GM19099 (cell line): ENCODE measurements around the gene MGAT4A.

Source experiments
- POLR2A ChIP-seq: IDR thresholded peaks from 3 replicates; pipeline ENCODE4 v1.6.1; 2011; ENCODE audit warnings: low read depth; ENCODE audit not compliant: insufficient read length; ENCODE audit errors: extremely low read depth

Gene MGAT4A

DNA sequence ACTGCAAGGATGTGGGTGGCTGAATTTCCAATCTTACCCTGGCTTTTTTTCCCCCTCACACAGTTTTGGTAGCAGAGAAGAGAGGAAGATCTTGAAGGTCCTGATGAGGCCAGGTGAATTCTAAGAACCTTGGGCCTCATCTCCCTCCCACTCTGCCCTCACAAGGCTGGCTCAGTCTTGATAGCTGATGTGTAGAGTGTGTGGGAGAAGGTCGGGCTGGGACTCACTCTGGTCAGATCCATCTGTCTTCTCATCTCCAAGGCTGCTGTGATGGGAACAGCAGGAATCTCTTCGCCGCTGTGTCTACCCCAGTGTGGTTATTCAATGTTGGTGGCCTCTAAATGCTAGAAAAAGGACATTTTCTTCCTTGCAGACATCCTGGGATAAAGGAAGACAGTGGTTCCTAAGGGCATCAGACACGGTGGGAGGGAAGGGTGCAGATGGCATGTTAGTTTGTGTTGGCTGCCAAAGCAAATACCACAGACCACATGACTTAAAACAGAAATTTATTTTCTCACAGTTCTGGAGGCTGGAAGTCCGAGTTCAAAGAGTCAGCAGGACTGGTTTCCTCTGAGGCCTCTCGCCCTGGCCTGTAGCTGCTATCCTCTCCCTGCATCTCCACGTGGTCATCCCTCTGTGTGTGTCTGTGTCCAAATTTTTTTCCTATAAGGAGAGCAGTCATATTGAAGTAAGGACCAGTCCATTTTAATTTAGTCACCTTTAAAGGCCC, 37.6 kb upstream of the MGAT4A start:
- TF ChIP-seq POLR2A: no peak

DNA sequence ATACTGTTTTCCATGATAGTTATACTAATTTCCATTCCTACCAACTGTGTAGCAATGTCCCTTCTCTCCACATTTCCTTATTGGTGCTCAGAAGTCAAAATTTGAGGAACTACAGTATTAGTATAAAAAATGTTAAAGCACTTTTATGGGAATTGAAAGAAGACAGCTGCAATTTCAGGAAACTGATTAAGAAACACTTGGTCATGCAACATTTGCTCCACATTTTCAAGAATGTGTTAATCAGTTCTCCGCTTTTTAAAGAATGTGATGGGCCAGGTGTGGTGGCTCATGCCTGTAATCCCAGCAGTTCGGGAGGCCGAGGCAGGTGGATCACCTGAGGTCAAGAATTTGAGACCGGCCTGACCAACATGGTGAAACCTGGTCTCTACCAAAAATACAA, 33.6 kb upstream of the MGAT4A start:
- TF ChIP-seq POLR2A: no peak

DNA sequence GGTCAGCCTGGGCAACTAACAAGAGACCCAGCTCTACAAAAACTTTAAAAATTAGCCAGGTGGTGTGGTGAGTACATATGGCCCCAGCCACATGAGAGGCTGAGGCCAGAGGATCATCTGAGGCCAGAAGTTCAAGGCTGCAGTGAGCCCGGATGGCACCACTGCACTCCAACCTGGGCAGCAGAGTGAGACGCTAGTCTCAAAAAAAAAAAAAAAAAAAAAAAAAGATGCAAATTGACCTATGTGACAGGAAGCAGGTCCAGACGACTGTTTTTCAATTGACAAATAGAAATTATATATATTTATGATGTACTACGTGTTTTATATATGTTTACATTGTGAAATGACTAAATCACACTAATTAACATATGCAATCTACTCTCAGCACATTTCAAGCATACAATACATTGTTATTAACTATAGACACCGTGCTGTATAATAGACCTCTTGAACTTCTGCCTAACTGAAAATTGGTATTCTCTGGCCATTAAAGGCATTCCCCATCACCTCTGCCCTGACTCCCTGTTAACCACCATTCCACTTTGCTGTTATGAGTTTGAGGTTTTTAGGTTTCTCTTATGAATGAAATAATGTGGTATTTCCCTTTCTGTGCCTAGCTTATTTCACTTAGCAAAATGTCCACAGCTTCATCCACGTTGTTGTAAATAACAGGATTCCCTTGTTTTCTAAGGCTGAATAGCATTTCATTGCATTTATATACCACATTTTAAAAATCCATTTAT, 32.4 kb upstream of the MGAT4A start:
- no peak for TF ChIP-seq POLR2A

DNA sequence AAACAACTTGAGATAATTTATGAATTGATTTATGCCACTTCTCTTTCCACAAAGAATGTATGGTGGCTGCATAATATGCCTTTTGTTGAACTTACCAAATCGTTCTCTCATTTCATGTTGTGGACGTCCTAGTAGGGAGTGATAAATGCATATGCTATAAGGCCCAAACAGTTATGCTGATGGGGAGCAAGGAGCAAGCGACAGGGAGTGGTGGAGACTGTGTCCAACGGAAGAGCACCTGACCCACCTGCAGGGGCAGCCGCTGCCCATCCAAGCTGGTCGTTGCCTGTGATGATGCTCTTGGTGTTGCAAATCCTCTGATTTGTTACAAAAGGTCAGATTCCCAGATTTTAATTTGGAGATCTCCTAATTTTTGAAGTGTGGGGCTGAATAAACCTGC, 31.0 kb upstream of the MGAT4A start:
- TF ChIP-seq POLR2A: no peak

DNA sequence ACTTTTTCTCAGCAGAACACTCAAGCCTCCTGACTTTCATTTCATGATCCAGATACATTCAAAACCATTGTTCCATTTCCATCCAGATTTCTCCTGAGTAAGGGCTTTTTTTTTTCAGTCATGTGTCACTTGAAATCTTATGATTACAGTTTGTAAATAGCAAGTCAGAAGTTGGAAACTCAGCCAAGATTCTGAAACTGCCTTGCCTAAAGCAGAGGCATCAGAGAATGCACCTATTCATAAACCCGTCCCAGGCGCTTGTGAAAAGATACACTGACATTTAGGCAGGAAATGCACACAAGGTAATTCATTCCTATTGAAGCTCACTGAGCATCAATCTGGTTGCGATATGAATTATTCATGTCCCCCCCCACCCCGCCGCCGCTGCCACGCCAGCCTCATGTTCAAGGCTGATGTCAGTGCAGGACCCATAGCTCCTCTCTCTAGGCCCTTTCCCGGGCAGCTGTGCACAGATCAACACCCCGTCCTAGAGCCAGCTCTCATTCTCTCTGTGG, 30.4 kb upstream of the MGAT4A start:
- TF ChIP-seq POLR2A: no peak

DNA sequence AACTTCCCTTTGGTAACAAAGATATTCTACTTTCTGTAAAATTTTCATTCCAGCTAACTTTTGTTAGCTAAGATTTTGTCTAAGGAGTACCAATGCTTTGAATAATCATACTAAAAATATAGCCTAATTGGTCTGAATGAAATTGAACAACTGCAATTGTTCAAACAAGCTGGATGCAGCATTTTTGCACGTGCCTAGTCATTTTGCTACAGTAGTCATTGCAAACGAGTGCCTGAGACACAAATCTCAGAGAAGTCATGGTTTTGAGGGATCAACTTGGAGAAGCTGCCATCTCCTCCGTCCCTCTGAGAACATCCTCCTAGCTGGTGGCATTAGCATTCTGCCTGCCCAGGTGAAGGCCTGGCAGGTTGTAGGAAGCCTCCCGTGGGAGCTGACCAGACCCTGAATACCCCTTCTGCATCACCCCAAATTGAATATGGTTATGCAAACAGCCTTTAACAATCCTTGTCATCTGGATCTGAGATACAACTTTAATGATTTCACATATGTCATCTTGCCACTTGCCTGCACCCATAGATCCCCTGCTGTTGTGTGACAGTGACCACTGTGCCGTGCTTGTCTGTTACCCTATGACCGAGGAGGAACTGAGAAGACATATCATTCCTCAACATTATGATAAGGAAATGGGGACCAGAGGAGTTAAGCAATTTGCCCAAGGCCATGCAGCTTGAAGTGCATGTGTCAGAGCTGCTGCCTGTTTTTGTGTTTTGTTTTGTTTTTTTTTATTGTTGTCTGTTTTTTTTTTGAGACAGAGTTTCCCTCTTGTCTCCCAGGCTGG, 29.1 kb upstream of the MGAT4A start:
- TF ChIP-seq POLR2A: no peak

DNA sequence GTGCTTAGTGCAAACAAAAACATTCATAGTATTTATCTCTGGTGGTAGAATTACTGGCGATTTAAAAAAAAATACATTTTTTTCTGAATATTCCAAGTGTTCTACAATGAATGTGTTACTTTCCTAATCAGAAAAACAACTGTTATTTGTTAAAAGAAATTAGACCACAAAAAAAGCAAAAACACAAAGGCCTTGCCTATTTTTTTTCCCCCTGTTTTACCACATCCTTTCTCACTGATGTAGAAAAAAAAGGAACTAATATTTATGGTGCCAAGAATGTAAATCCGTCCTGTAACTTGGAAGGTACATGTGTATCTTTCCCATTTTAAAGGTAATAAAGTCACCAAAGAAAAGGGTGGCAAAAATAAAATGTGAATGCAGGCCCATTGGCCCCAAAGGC, 28.4 kb upstream of the MGAT4A start:
- no peak for TF ChIP-seq POLR2A

DNA sequence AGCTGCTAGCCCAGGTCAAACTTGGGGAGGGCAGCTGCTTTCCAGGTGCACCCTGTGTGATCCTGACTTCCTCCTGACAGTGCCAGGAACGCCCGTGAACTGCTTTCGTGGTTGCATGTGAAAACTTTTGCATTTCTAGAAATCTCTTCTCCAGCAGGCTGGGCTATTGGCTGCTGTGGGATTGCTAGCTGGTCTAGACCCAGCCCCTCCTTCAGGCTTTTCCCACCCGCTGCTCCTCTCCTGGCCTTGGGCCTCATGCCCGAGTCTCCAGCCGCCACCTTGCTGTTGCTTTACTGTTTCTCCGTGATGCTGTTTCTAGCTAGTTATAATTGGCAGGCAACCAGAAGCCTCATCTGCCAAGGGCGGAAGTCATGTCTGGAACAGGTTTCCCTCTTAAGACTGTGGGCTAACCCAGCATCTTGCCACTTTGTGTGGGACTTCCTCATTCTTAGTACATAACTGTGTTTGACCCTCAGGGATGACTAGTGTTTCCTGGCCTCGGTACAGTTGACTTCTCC, 27.0 kb upstream of the MGAT4A start:
- no peak for TF ChIP-seq POLR2A

DNA sequence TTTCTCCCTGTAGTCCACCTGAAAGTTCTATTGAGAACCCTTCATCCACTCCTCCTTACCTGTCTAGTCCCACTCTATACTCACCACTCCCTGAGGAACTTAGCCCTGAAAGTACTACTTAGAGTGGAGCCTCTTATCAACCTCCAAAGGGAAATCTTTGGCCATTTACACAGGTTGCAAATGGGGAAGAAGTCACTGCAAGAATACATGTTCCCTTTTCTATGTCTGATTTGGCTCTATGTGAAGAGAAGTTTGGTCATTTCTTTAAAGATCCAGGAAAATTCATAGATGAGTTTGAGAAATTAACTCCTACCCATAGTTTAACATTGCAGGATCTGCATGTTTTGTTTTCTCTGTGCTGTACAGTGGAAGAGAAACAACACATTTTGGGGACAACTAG, 22.9 kb upstream of the MGAT4A start:
- TF ChIP-seq POLR2A: no peak

DNA sequence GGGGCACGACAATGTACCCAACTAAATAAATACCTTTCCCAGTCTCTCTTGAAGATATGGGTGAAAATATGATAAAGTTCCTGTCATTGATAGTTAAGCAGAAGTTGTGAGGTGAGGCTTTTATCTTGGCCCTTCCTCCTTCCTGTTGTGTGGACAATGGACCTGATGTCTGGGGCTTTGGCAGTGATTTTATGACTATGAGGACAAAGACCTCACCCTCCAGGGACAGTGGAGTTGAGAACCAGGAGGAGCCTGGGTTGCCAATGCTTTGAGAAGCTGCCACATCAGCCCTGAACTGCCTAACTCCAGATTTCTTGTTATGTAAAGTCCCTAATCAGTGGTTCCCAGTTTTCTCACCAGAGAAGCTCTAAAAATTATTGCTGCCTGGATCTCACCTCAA, 20.8 kb upstream of the MGAT4A start:
- TF ChIP-seq POLR2A: no peak

DNA sequence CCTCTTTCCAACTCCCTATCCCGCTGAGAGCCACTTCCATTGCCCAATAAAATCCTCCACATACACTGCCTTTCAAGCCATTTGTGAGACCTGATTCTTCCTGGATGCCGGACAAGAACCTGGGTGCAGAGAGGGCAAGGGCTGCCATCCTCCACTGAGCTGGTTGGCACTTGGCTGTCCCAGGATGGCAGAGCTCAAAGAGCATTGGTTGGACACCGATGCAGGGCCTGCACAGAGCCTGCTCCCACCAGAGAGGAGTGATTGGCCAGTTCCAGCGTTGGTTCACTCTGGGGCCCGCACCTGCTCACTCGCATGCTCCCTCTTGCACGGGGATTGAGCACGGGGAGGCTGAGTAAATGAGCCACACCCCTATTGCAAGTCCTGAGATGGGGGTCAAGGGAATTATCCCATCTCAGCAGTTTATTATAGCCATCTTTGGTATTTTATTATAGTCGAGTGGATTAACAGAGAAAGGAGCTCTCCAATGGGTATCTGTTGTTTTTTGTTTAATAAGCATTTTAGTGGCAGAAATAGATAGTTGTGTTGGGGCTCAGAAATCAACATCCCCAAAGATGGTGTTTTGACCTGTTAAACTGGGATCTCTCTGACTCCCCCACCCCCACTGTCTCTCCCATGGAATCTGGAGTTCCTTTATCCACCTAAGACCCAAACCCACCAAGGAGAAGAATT, 19.8 kb upstream of the MGAT4A start:
- TF ChIP-seq POLR2A: no peak

DNA sequence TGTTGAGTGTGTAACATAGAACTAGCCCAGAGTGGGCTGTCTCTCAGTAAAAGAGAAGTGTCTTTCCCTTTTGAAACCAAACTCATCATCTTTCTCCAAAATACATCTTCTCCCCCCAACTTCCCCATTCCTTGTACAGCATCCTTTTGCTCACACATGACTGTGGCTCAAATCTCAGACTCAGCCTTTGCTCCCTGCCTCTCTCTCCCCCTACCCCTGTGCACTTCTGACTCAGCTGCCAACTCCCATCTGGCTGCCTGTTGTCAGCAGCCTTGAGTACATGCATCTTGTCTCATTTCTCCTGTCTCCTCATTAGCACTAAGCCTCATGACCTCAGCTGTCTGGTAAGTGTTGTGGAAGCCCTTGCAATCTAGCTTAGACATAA, 18.1 kb upstream of the MGAT4A start:
- no peak for TF ChIP-seq POLR2A

DNA sequence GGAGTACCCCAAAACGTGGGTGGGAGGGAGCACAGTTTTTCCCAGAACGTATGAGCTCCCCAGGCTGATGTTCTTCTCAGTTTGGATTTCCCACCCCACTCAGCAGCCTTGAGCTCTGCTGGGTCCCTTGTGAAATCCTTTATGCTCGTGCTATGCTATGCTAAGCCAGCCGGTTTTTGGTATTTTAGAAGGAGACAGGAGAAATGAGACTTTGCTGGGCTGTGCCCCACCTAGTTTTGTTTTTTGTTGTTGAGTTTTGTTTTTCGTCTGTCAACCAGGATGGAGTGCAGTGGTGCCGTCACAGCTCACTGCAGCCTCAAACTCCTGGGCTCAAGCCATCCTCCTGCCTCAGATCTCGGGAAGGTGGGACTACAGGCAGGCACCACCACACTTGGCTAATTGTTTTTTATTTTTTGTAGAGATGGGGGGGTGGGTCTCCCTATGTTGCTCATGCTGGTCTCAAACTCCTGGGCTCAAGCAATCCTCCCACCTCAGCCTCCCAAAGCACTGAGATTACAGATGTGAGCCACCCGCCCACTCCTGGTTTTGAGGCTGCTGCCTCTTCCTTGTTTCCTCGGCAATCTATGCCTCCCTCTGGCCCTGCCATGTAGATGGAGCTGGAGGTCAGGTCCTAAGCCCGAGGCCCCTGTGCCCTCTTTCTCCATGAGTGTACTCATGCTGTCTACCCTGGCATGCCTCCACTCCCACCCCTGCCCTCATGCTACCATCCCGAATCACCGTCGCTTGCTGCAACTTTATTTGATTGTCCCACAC, 17.5 kb upstream of the MGAT4A start:
- TF ChIP-seq POLR2A: no peak

DNA sequence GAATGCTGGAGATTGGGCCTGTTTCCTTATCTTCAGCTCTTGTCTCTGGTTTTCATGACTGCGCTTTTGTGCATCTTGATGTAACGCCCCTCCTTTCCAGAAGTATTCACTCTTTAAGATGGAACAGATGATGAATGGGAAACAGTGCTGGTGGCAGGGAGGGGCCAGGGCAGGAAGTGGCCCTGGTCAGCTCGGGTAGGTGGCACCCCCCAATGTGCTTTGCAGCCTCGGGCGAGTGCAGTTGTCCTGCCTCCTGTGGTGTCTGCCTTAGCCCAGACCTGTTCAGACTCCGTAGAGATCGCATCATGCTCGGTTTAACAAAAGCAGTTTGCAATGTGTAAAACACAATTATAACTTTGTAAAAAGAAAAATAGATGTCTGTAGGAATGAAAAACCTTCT, 17.0 kb upstream of the MGAT4A start:
- TF ChIP-seq POLR2A: no peak

DNA sequence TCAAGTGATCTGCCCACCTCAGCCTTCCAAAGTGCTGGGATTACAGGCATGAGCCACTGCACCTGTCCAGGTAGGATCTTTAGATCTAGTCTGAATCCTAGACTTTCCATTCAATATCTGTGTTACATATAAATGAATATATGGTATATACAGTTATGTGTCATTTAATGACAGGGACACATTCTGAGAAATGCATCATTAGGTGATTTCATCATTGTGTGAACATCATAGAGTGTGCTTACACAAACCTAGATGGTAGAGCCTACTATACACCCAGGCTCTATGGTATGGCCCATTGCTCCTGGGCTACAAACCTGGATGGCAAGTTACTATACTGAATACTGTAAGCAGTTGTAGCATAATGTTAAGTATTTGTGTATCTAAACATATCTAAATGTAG, 15.5 kb upstream of the MGAT4A start:
- no peak for TF ChIP-seq POLR2A

DNA sequence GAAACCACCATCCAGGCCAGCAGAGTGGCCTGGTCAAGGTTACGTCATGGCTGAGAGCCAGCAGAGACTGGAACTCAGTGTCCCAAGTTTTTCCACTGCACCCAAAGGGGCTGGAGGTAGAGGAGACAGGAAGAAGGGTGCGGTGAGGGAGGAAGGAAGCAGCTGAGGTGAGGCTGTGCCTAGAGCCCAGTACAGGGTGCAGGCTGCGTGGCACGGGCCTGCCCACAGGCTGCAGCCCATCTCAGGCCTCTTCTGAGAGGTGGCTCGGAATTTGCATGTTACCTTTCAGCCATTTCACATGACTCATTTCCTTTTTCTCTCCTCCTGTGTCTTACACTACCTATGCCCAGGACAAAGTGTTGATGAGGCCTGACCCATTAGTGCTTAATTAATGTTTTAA, 13.7 kb upstream of the MGAT4A start:
- no peak for TF ChIP-seq POLR2A
